NCI-H446 (cell line): Measurements from ENCODE around the gene SLC25A22.

ENCODE experiments used
- DNase-seq, 2 experiments: peaks; one replicate each; lab custom pipeline; 2025; lab: John Stamatoyannopoulos, UW

Gene SLC25A22

DNA sequence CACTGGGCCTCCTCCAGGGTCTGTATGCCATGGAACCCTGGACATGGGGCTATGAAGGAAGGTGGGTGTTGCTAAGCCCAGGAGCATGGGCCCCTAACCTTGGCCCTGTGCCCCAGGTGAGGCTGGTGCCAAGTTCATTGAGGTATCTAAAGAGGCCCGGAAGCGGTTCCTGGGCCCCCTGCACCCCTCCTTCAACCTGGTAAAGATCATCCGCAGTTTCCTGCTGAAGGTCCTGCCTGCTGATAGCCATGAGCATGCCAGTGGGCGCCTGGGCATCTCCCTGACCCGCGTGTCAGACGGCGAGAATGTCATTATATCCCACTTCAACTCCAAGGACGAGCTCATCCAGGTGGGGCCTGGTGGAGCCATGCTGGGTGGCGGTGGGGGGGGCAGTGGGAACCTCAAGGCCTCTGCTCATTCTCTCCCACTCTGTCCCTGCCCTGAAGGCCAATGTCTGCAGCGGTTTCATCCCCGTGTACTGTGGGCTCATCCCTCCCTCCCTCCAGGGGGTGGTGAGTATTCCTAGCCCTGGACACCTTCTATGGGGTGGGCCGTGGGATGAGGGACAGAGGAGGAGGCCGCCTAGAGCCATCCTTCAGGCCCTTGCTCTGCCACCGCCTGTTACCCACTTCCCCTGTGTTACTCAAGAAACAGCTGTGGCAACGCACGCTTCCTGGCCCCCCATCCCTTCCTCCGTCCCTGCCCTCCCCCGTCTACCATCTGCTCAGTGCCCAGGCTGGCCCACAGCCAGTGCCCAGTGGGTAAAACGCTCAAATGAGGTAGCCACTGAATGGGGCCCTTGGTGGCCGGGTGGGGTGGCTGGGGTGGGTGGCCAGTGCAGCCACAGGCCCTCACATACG is 23.7 kb upstream of the SLC25A22 start:
- no peak for DNase-seq

DNA sequence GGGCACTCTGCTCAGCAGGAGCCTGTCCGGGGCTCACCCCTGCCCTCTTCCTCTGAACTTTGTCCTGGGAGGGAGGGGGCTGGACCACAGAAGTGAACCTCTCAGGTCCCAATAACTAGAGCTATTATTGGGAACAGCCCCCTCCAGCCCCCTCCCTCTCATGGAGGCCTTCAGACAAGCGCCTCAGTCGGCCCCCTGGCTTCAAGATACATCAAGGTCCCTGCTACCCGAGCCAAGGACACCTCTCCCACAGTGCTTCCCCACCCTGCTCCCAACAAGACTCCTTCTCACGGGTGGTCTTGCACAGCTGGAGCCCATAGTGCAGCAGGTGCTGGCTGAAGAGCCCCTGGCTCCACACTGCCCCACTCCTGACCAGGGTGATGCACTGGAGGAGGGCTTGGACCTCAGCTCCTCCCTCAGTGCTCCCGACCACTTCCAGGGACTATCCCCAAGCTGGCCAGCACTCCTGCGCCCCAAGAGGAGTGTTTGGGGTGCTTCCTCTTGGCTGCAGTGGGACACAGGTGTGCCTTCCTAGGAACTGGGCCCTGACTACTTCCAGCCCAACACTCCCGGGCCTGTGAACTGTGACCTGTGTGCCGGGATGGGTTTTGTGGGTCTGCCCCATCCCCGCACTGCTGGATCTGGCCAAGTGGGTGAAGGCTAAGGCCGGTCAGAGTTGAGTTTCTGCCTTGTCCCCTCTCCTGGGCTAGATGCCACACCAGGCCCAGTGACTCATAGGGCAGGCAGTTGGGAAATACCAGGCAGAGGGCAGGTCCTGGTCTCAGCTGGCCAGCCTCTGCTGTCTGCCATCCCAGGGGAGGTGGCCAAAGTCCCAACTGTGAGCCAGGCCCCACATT is 22.8 kb upstream of the SLC25A22 start:
- DNase-seq, result no peak

DNA sequence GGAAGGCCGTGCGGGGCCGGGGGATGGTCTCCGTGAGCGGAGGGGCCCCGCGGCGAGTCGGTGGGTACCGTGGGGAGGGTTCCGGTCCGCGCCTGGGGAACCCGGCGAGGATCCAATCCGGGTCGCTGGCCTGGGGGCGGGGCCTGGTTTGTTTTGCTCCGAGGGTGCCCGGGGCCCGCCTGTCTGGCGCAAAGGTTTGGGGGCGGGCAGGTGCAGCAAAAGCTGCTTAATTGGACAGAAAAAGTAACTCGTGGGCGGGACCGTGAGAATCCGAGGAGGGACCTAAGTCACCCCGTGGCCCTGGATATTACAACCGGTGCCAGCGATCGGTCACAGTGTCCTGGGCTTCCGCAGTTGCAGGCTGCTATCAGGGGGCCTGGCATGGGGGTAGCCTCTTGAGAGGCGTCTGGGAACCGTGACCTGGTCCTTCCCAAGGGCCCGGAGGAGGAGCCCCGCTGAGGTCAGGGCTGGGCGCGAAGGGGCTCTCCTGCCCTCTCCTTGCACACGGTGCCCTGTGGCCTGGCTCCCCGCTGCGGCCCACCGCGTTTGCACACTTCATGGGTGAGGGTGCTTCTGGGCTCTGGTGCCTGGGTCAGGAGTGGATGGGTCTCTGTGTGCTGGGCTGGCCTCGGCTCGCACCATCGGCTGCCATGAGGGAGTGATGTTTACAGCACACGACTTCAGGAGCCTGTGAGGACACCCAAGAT is 22.0 kb upstream of the SLC25A22 start:
- DNase-seq, result peak; percentile 34 to 65

GRCh38 chr11:819129-819931 is 21.2 kb upstream of the SLC25A22 start:
- DNase-seq, result peak; percentile 71 to 94

DNA sequence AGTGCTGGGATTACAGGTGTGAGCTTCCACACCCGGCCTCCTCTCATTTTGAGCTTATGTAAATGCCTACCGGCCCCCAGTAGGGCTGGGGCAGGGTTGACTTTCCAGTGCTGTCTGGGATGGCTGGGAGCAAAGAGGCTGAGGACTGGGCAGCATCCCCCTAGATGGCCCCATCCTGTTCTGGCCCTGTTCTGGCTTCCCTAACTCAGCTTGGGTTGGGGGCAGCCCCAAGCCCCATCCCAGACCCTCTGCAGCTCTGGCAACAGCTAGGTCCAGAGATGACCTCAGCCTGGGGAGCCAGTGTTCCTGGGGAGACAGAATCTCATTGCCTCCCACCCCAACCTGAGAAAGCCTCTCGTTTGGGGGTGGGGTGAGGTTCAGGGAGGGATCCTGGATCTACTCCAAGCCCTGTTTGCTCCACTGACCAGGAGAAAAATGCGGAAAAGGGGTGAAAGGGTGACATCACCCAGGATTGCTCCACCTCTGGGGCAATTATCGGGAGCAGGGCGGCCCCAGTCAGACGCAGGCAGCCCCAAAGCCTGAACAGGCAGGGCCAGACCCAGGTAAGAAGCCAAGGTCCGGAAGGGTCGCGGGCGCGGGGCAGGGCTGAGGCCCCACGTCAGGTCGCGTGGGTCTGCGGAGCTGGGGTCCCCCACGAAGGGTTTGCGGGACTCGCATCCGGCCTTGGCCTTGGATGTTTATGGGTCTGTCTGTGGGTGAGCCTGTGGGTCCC is 20.5 kb upstream of the SLC25A22 start, which contains the start of gene PNPLA2:
Gene PNPLA2 (plus strand): TSS at position 519 of the 733 bp plus-strand sequence. CDS start 805 bp downstream, outside the sequence.
- DNase-seq, result no peak

DNA sequence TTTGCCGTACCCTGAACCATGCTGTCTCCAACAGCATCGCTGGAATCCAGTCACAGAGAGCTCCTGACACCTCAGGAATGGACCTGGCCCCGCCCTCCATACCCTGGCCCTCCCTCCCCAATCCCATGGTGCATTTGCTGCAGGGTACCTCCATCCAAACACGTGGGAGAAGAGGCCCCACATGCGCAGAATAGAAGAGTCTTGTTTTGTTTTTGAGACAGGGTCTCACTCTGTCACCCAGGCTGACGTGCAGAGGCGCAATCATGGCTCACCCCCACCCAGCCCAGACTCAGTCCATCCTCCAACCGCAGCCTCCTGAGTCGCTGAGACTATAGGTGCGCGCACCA is 18.3 kb upstream of the SLC25A22 start:
- DNase-seq, result no peak

DNA sequence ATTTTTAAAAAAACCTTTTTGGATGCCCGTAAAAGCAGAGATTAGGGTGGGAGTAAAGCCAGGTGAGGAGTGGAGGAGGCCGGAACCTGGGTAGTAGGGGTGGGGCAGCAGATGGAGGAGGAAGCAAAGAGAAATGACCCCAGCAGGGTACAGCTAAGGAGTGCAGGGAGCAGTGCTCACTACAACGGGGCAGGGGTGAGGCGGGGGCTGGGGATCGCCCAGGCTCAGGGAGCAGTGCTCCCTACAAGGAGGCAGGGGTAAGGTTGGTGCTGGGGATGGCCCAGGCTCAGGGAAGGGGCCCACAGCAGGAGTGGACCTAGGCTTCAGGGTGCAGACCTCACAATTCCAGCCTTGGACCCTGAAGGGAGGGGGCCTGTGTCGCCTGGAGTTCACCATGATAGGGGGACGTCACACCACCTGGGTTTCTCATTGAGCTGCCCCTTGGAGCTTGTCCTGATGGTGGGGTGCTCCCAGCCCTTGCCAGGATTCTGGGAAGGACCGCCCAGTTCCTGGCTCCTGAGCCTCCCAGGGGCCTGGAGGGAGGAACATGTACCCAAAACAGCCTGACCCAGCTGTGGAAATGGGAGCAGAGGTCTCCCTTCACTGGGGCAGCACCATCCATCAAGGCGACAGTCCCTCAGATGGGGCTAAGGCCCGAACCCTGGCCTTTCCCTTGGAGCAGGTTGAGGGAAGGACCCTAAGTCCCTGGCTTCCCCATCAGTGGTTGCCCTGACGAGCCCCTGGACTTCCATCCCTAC is 17.8 kb upstream of the SLC25A22 start:
- DNase-seq, result no peak

DNA sequence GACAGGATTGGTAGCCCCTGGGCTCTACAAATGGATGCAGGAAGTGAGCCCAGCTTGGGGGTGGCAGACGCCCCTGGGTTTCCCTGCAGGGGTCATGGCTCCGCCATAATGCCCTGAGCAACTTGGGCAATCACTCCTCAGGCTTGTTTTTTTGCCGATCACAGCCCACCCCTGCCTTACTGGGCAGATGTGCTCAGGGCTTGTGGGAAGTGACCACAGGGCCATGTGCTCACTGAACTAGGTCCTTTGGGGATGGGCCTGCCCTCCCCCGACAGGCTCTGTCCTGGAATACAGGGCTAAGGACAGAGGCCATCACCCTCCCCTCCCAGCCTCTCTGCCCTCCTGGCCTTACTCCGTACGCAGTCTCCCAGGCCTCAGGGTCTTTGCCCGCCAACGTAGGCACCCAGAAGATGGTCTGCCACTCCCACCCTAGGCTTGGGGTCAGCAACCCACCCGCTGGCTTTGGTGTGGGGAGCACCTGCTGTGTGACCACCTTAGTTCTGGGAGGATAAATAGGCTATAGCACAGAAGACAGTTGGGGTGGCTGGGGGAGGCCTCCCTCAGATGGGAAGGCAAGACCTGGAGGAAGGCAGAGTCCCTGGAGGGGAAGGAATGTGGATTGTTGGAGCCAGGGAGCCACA is 15.5 kb upstream of the SLC25A22 start:
- no peak for DNase-seq

GRCh38 chr11:813072-813455 is 15.0 kb upstream of the SLC25A22 start:
- DNase-seq, result no peak

GRCh38 chr11:812390-812789 is 14.3 kb upstream of the SLC25A22 start:
- DNase-seq, result no peak

- DNase-seq, result no peak
These were observed 13.6 kb upstream of the SLC25A22 start for GRCh38 chr11:811446-812245.

DNA sequence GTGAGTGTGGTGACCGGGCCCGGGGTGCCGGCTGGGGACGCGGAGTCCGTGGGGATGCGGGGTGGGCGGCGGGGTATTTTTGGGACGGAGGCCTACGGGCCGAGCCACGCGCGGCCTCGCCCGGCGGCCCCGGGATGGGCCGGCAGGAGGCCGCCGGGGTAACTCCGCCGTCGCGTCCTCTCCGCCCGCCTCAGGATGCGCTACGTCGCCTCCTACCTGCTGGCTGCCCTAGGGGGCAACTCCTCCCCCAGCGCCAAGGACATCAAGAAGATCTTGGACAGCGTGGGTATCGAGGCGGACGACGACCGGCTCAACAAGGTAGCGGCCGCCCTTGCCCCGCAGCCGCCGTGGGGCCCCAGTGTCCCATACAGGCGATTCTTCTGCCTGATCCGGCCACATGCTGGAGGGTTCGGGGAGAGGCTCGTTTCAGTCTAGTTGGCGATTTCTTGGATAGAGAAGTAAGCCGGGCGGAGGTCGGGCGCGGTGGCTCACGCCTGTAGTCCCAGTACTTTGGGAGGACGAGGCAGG is 12.0 kb upstream of the SLC25A22 start:
- DNase-seq, result no peak

DNA sequence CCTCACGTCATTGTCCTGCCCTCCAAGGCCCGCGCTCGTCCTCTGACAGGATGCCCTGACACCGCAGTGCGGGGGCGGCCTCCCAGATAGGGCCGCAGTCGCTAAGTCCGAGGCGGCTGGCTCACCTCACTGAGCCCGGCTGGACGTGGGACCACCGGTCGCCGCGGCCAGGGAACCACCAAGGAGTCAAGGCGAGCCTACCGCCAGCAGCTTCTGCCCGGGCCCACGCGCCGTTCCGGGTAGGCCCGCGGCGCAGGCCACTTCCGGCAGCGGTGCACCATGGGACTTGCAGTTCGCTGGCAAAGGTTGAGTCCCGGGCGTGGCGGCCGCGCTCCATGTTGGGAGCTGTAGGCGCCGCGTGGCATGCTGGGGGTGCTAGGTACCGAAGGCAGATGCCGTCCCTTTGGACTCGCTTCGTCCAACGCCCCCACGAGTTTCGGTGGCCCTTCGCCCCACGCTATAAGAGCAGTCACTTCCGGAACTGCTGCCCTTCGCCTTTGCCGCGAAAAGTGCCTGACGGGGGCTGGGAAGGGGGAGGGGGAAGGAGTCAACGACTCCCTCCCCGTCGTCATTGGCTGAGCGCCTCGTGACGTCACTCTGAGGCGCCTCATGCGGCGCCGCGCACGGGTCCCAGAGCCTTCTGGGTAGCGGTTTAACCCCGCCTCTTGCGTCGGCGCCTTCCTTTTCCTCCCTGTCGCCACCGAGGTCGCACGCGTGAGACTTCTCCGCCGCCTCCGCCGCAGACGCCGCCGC is 11.4 kb upstream of the SLC25A22 start, which contains the start of gene RPLP2:
Gene RPLP2 (plus strand): TSS at position 681 of the 753 bp plus-strand sequence. CDS start 268 bp downstream, outside the sequence.
- DNase-seq, result peak; percentile 97 to 99

DNA sequence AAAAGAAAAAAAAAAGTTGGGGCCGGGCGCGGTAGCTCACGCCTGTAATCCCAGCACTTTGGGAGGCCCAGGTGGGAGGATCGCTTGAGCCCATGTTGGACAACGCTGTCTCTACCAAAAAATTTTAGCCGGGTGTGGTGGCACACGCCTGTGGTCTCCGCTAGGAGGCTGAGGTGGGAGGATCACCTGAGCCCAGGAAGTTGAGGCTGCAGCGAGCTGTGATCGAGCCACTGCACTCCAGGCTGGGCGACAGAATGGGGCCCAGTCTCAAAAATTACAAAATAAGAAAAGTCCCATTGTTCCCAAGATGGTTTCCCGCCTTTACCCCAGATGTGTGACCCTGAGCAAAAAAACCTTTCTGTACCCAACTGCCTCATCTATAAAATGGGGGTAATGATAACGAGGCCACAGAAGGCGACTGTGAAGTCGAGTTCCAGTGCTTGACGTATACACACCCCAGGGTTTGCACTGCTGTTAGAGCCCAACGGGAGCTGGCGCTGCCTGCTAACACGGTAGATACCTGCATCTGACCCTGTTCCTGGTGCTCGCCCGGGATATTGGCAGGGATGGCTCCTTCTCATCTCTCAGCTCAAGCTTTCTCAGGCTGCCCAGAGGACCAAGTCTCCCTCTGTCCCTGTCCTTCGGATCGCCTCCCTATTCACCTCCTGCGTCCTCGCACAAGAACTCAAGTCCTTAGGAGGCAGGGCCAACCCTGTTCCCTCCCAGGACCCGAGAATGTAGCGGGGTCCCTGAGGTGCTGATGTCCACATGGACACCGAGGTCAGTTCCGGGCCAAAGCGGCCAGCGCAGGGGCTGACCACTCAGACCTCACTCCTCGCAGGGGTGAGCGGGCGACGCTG is 10.6 kb upstream of the SLC25A22 start:
- DNase-seq, result no peak

- DNase-seq, result no peak
These were observed 6.5 kb upstream of the SLC25A22 start for GRCh38 chr11:804599-804964.

- no peak for DNase-seq
These were observed 5.9 kb upstream of the SLC25A22 start for GRCh38 chr11:803770-804598.
